Duodenal mucosa (tissue), 2 donors: Measurements from ENCODE around the gene FLT1.

Source experiments
- H3K27ac ChIP-seq: one replicate; pipeline ENCODE4 v1.7.0; 2013; ENCODE audit warnings: low read depth, low read length
- H3K27me3 ChIP-seq, 2 donors: one replicate each; pipeline ENCODE4 v1.7.0; 2013; ENCODE audit warnings: low read length in 2 of 2, control low read depth in 1 of 2; ENCODE audit not compliant: insufficient read depth in 2 of 2, control insufficient read depth in 1 of 2
- H3K36me3 ChIP-seq, 2 donors: one replicate each; pipeline ENCODE4 v1.7.0; 2013; ENCODE audit warnings: low read length in 2 of 2, control low read depth in 1 of 2; ENCODE audit not compliant: insufficient read depth in 2 of 2, control insufficient read depth in 1 of 2
- H3K4me1 ChIP-seq, 2 donors: one replicate each; pipeline ENCODE4 v1.7.0; 2013; ENCODE audit warnings: low read length in 2 of 2, control low read depth in 1 of 2; ENCODE audit not compliant: insufficient read depth in 2 of 2, control insufficient read depth in 1 of 2
- H3K4me3 ChIP-seq, 2 donors: one replicate each; pipeline ENCODE4 v1.7.0; 2013; ENCODE audit warnings: low read length in 2 of 2, low read depth in 1 of 2
- H3K9ac ChIP-seq, 2 donors: one replicate each; pipeline ENCODE4 v1.7.0; 2013; ENCODE audit warnings: low read length in 2 of 2, low read depth in 1 of 2
- H3K9me3 ChIP-seq, 2 donors: one replicate each; pipeline ENCODE4 v1.7.0; 2013; ENCODE audit warnings: low read length in 2 of 2, control low read depth in 1 of 2; ENCODE audit not compliant: control insufficient read depth in 1 of 2

FLT1 gene

DNA sequence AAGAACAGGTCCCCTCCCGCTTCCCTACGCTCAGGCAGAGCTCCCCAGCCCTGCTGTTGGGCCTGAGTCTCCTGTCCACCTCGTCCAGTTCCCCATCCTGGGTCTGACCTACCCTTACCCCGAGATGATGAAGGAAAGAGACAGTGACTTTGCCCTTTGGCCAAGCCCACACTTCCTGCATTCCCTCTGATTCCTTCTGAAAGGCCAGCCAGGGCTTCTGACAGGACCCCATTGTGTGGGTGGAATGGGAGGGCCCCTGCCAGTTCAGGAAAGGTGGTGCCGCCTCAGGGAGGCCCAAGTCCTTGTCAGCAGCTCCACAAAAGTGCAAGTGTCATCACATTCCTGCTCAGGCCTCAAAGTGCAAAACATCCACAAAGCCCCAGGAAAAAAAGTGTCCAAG is 178.8 kb downstream of the FLT1 start:
- Histone ChIP-seq H3K4me1 (no peaks in the 10 kb centered on the region), H3K9ac (no peak overlapping the region), H3K27ac (no peak overlapping the region), H3K27me3 (no peaks in the 10 kb centered on the region), H3K36me3 (no peaks in the 10 kb centered on the region), H3K9me3 (no peaks in the 10 kb centered on the region), H3K4me3 (no peak overlapping the region)

DNA sequence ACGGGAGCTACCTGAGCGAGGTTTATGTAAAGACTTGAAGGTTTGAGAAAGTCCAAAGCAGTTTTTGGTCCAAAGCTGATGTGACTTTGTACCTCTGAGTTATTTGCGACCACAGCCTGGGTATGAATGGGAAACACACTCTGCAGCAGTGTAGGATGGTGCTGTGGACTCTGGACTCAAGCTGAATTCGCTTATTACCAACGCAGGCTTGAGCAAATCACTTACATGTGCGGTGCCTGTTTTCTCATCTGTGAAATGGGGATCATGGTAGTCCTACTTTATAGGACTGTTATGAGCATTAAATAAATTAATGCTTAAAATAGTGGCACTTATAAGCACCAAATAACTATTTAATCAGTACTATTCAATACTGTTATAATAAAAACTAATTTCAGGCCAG is 180.0 kb downstream of the FLT1 start:
- no peaks in the 10 kb centered on the region for H3K27me3 ChIP-seq
- H3K9ac ChIP-seq: no peak overlapping the region
- no peak overlapping the region for H3K27ac ChIP-seq
- H3K4me3 ChIP-seq: no peak overlapping the region
- no peaks in the 10 kb centered on the region for H3K36me3 ChIP-seq
- no peaks in the 10 kb centered on the region for H3K9me3 ChIP-seq
- no peaks in the 10 kb centered on the region for H3K4me1 ChIP-seq

DNA sequence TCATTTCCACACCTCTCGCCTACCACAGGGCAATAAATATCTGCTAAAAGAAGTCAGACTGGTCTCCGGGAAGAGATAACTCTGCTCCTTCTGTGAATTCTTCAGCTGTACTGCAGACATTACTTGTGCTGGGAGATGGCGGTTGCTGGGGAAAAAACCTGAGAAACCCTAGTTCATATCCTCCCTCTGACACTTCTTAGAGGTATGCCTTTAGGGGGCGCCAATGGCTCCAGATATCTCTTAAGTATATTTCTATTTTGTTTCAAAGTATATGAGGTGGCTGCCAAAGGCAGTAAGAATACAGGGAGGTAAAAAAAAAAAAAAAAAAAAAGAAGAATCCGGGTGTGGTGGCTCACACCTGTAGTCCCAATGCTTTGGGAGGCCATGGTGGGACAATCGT is 181.3 kb downstream of the FLT1 start:
- Histone ChIP-seq H3K27ac (no peak overlapping the region), H3K9ac (no peak overlapping the region), H3K27me3 (no peaks in the 10 kb centered on the region), H3K4me3 (no peak overlapping the region), H3K36me3 (no peaks in the 10 kb centered on the region), H3K4me1 (no peaks in the 10 kb centered on the region), H3K9me3 (no peaks in the 10 kb centered on the region)

DNA sequence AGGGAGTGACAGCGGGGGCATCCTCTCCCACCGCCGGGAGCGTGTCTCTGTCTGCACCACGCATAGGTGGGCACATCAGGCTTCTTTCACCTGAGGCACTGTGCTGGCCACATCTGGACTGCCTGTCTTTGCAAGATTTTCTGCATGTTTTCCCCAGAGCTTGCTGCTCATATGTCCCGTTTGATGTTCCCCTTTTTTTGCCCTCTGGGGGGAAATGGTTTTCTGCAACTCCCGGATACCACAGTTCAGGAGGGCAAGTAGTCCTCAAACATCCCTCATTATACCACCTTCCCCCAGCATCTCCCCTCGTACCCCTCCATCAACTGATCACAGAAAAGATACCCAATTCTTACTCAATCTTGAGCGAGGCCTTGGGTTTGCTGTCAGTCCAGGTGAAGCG is 188.6 kb downstream of the FLT1 start:
- Histone ChIP-seq H3K9me3 (no peaks in the 10 kb centered on the region), H3K27me3 (no peaks in the 10 kb centered on the region), H3K36me3 (no peaks in the 10 kb centered on the region), H3K4me3 (no peak overlapping the region), H3K9ac (no peak overlapping the region), H3K27ac (no peak overlapping the region), H3K4me1 (no peaks in the 10 kb centered on the region)

DNA sequence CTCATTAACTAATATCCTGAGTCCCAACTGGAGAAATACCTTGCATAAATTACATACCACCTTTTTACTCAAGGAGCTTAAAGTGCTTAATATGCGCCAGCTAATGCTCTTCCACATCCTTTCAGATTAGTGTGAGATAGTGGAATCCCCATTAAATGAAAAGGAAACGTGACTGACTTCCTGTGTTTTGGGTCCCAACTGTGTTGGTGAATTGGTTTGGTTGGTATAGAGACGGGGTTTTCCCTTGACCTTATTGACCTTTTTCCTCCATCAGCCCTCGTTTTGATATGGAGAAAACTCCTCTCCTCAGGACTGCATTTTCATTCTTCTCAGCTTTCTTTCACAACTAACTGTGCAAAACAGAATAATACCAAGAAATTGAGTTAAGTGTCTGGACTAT is 193.1 kb downstream of the FLT1 start:
- Histone ChIP-seq H3K9ac (no peak overlapping the region), H3K36me3 (no peaks in the 10 kb centered on the region), H3K4me1 (no peaks in the 10 kb centered on the region), H3K27ac (no peak overlapping the region), H3K4me3 (no peak overlapping the region), H3K9me3 (no peaks in the 10 kb centered on the region), H3K27me3 (no peaks in the 10 kb centered on the region)

DNA sequence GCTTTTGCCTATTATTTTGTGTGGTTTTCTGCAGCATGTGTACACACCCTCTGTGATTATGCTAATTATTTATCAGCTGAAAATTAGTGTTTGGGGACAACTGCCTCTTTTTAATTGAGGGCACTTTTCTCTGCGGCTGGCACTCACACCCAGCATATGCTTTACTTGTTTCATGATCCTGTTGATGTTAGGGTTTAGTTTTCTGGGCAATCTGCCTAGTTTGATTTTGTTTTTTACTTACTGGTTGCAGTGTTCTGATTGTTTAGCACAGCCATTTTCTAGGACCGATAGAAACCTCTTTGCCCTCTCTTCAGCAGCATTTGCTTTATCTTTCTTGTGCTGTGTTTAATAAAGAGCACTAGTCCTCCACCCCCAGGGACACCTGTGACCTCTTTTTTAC is 195.0 kb downstream of the FLT1 start:
- Histone ChIP-seq H3K4me3 (no peak overlapping the region), H3K27ac (no peak overlapping the region), H3K9ac (no peak overlapping the region), H3K27me3 (no peaks in the 10 kb centered on the region), H3K9me3 (no peaks in the 10 kb centered on the region), H3K4me1 (no peaks in the 10 kb centered on the region), H3K36me3 (no peaks in the 10 kb centered on the region)

DNA sequence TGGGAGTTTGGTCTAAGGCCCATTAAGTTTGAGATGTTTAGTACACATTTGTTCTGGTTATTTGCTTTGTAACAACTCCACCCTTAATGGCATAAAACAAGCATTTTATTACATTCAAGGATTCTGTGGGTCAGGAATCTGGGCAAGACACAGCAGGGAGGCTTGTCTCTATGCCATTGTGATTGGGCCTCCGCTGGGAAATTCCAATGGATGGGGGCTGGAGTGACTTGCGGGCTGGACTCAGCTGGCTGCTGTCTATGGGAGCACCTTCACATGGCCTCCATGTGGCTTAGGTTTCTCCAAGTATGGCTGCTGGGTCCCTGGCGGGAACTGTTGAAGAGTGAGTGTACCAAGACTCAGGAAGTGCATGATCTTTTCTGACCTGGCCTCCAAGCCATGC is 197.6 kb downstream of the FLT1 start:
- Histone ChIP-seq H3K9ac (no peak overlapping the region), H3K4me3 (no peak overlapping the region), H3K4me1 (no peaks in the 10 kb centered on the region), H3K36me3 (peaks cover 3 to 14% of the 10 kb centered on the region in 2 donors), H3K27me3 (no peaks in the 10 kb centered on the region), H3K9me3 (no peaks in the 10 kb centered on the region), H3K27ac (no peak overlapping the region)

DNA sequence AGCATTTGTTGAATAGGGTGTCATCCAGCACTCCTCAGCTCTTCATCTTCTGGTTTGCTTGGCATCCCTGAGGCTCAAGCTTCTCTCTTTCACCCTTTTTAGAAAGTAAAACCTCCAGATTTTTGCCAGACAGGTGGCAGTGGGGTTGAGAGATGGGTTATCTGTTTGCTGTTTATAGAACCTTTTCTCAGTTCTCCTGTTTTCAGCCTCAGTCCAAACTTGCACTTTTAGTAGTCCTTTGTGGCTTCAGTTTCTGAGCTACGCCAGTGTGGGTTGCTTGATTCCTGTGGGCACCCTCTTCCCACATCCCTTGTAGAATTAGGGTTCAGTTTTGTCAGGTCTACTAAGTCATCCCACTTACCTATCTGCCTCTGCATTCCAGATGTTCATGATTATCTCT is 208.7 kb downstream of the FLT1 start:
- Histone ChIP-seq H3K27ac (no peak overlapping the region), H3K4me3 (no peak overlapping the region), H3K4me1 (no peaks in the 10 kb centered on the region), H3K9me3 (no peaks in the 10 kb centered on the region), H3K27me3 (no peaks in the 10 kb centered on the region), H3K36me3 (peaks cover 35 to 36% of the 10 kb centered on the region in 2 donors), H3K9ac (no peak overlapping the region)

DNA sequence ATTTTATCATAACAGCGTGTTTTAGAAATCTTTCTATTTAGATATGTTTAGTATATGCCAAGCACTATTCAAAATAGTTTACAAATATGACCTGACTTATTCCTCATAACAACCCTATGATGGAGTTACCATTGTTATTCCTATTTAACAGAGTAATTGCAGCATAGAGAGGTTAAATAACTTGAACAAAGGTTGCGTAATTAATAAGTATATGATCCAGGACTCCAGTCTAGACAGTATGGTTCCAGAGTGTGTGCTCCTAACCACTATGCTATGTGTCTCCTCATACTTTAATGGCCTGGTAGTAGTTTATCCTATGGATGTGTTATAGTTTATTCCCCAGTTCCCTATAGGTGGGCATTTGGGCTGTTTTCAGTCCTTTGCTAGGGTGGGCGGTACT is 211.3 kb downstream of the FLT1 start:
- H3K27ac ChIP-seq: no peak overlapping the region
- no peaks in the 10 kb centered on the region for H3K27me3 ChIP-seq
- H3K36me3 ChIP-seq: peaks cover 31 to 50% of the 10 kb centered on the region in 2 donors
- no peak overlapping the region for H3K4me3 ChIP-seq
- H3K9ac ChIP-seq: no peak overlapping the region
- H3K4me1 ChIP-seq: no peaks in the 10 kb centered on the region
- H3K9me3 ChIP-seq: no peaks in the 10 kb centered on the region

DNA sequence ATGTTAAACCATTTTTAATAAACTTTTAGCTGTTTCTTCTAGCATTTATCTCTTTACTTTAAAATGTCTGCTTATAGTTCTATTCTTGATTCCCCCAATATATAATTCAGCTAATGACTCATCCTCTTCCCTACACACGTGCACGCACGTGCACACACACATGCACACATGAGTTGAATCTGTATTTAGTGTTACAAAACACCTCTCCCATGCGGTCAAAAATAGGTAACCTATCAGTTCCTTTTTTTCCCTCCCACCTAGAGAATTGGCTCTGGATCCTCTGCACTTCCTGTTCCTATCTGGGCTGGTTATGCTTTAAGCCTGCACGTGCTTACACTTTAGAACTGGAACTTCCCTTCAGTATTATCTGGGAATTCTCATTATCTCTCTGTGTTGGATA is 212.5 kb downstream of the FLT1 start:
- Histone ChIP-seq H3K27ac (no peak overlapping the region), H3K27me3 (no peaks in the 10 kb centered on the region), H3K4me1 (no peaks in the 10 kb centered on the region), H3K9ac (no peak overlapping the region), H3K4me3 (no peak overlapping the region), H3K9me3 (no peaks in the 10 kb centered on the region), H3K36me3 (peaks cover 26 to 51% of the 10 kb centered on the region in 2 donors)

DNA sequence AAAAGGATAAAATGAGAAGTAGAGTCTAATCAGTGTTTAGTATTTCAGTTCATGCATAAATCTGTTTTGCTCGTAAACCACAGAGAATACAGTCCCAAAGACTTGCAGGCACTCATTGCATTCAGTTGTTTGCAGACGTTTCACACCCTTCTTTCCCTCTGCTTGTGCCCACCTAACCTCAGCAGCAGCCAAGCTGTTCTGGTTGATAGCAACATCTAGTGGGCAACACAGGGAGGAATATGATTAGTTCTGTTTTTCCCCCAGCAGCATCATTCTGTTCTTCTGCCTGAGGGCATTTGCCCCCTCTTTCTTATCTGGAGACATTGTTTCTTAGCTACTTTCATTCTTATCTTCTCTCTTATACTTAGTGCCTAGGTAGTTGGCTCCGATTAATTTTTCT is 221.0 kb downstream of the FLT1 start:
- no peaks in the 10 kb centered on the region for H3K9me3 ChIP-seq
- H3K4me1 ChIP-seq: no peaks in the 10 kb centered on the region
- H3K9ac ChIP-seq: no peak overlapping the region
- peaks cover 18 to 45% of the 10 kb centered on the region in 2 donors for H3K36me3 ChIP-seq
- H3K27me3 ChIP-seq: no peaks in the 10 kb centered on the region
- H3K27ac ChIP-seq: no peak overlapping the region
- H3K4me3 ChIP-seq: no peak overlapping the region
